Chondrocyte (in vitro differentiated cells): ENCODE data around the gene LRRC4B. TPM values are rescaled to one million over a fixed set of nuclear protein-coding genes. Genes with fewer than 3 reads are reported as not detected.
A peak's percentile ranks its signal among the peaks of the same experiment; 100 is the strongest.
"Not testable (repeated sequence)": the region's sequence is repeated elsewhere in the genome, so short reads cannot be mapped to it uniquely, and the experiment has no call there.

ENCODE experiments used
- DNase-seq: peaks from one replicate; pipeline ENCODE4 v3.0.0; 2021; ENCODE audit warnings: mixed read lengths, low spot score
- H3K27ac Mint-ChIP-seq: one replicate; pipeline ENCODE4 v1.8.0; 2021; ENCODE audit warnings: mild to moderate bottlenecking, moderate library complexity, mixed read lengths; ENCODE audit not compliant: unreplicated experiment
- H3K27me3 Mint-ChIP-seq: 2 replicates; pipeline ENCODE4 v1.8.0; 2021; ENCODE audit warnings: low read depth, mixed read lengths
- H3K36me3 Mint-ChIP-seq: 2 replicates; pipeline ENCODE4 v1.8.0; 2021; ENCODE audit warnings: low read depth, mixed read lengths
- H3K4me1 Mint-ChIP-seq: 2 replicates; pipeline ENCODE4 v1.8.0; 2021; ENCODE audit warnings: low read depth, mild to moderate bottlenecking, mixed read lengths
- H3K4me3 Mint-ChIP-seq: one replicate; pipeline ENCODE4 v1.8.0; 2021; ENCODE audit warnings: mild to moderate bottlenecking, moderate library complexity, mixed read lengths; ENCODE audit not compliant: unreplicated experiment
- H3K9me3 Mint-ChIP-seq: 2 replicates; pipeline ENCODE4 v1.8.0; 2021; ENCODE audit warnings: low read depth, mixed read lengths
- CTCF ChIP-seq: fragments of 200-600 bp; sonication (generic); IDR thresholded peaks from 2 replicates; pipeline ENCODE4 v1.5.0; 2021; ENCODE audit warnings: antibody characterized with exemption, mild to moderate bottlenecking, moderate library complexity
- long read RNA-seq: library from polyadenylated mRNA; stranded (forward); transcript quantifications from one replicate; pipeline ENCODE4 v2.0.0, GENCODE V29; 2021
- total RNA-seq: library from RNA; stranded (reverse); gene quantifications from 3 replicates; pipeline ENCODE4 v1.2.1, GENCODE V29; 2021

The LRRC4B gene, protein sequence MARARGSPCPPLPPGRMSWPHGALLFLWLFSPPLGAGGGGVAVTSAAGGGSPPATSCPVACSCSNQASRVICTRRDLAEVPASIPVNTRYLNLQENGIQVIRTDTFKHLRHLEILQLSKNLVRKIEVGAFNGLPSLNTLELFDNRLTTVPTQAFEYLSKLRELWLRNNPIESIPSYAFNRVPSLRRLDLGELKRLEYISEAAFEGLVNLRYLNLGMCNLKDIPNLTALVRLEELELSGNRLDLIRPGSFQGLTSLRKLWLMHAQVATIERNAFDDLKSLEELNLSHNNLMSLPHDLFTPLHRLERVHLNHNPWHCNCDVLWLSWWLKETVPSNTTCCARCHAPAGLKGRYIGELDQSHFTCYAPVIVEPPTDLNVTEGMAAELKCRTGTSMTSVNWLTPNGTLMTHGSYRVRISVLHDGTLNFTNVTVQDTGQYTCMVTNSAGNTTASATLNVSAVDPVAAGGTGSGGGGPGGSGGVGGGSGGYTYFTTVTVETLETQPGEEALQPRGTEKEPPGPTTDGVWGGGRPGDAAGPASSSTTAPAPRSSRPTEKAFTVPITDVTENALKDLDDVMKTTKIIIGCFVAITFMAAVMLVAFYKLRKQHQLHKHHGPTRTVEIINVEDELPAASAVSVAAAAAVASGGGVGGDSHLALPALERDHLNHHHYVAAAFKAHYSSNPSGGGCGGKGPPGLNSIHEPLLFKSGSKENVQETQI
- 0.31 to 1.2 TPM (median 0.52 TPM) in 3 replicates for total RNA-seq
- long read RNA-seq: 0 reads

DNA sequence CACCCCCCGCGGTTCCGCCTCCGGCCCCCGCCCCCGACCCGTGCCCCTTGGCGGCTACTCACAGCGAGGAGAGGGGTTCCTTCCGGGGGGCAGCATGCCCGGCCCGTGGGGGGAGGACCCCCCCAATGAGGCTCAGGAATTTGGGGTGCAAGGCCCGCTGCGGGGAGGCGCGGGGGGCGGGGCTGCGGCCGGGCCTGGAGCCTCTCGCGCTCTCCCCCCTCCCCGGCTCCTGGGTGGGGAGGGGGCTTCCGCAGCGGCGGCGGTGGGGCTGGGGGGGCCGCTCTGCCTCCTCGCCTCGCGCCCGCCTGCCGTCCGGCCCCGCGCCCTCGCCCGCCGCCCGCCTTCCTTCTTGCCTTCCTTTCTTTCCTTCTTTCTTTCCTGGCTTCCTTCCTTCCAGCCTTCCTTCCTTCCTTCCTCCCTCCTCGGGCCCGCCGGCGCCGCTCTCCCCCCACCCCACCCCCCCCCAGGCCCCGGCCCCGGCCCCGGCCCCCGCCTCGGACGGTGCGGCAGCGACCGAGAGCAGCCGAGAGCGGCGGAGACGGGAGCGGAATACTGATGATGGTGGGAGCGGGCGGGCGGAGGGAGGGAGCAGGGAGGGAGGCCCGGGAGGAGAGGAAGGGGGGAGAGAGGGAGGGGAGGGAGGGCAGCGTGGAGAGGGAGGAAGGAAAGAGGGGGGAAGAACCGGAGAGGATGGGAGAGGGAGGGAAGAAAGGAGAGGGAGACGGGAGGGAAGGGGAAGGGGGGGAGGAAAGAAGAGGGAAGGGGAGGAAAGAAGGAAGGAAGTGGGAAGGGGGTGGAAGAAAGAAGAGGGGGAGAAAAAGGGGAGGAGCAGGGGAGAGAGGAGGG lies at the start of gene LRRC4B:
LRRC4B (minus strand) TSS at position 554 of the 846 bp plus-strand sequence. CDS start 19,597 bp downstream, outside the sequence.
- no peak for DNase-seq
- no peaks in the 10 kb centered on the region for H3K36me3 Mint-ChIP-seq
- H3K4me3 Mint-ChIP-seq: no peak within 1 kb of the TSS
- H3K9me3 Mint-ChIP-seq: no peaks in the 10 kb centered on the region
- TF ChIP-seq CTCF: no peak
- no peak within 1 kb of the TSS for H3K27ac Mint-ChIP-seq
- H3K4me1 Mint-ChIP-seq: no peaks in the 10 kb centered on the region
- peaks cover 53% of the 10 kb centered on the region for H3K27me3 Mint-ChIP-seq

GRCh38 chr19:50612504-50613404 lies 44.5 kb upstream of the LRRC4B start:
- H3K36me3 Mint-ChIP-seq, H3K9me3 Mint-ChIP-seq, H3K27ac Mint-ChIP-seq, DNase-seq, H3K4me1 Mint-ChIP-seq, H3K4me3 Mint-ChIP-seq: not testable (repeated sequence)
- H3K27me3 Mint-ChIP-seq: peaks cover 11% of the 10 kb centered on the region

DNA sequence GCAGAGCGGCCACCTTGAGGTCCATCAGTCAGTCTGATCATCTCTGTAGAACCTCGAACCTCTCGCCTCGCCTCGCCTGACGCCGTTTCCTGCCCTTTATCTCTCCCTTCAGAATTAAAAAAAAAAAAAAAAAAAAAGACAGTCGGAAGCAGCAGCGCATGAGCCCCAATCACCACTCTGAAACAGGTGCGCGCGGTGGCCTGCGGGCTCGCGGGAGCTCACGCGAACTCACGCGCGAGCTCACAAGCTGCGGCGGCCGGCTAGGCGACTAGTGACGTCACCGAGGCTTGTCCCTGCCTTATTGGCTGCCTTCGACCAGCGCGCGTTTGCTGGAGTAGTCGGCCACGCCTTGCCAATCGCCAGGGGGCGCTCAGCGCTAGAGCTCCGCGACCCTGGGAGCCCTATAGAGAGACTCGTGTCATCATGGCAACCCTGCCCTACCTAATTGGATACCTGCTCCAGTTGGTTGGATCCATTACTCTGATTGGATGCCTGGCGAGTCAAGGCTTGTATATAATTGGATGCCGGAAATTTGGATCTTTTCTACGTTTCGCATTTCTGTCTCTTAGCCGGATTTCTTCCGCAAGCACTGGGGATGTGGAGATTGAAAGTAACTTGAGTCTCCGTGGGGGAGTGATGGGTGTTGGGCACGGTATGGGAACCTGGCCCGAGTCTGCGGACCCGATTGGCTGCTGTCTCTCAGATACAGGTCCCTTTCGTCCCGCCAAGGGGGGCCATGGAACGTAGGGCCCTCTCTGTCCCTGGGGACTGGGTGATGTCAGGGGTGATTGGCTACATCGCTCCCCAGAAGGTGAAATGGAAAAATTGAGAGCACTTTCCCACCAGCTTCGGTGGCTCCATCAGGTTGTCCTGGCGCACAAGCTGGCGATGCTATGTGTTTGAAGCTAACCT lies 39.9 kb upstream of the LRRC4B start:
- H3K27me3 Mint-ChIP-seq: peaks cover 29% of the 10 kb centered on the region
- H3K4me1 Mint-ChIP-seq: peaks cover 8% of the 10 kb centered on the region

GRCh38 chr19:50607388-50607787 lies 39.2 kb upstream of the LRRC4B start:
- no peak overlapping the region for H3K4me3 Mint-ChIP-seq
- H3K27me3 Mint-ChIP-seq: peaks cover 35% of the 10 kb centered on the region

More for the DNA sequence above, 39.9 kb upstream of the LRRC4B start:
- Mint-ChIP-seq H3K27ac (no peak overlapping the region), H3K9me3 (peaks cover 8% of the 10 kb centered on the region), H3K4me3 (peak overlapping the region; percentile 44), H3K36me3 (peaks cover 7% of the 10 kb centered on the region)
- peak; percentile 73 for TF ChIP-seq CTCF
- no peak for DNase-seq

More at GRCh38 chr19:50607388-50607787, 39.2 kb upstream of the LRRC4B start:
- TF ChIP-seq CTCF: no peak
- peaks cover 8% of the 10 kb centered on the region for H3K9me3 Mint-ChIP-seq
- peaks cover 7% of the 10 kb centered on the region for H3K36me3 Mint-ChIP-seq
- no peak overlapping the region for H3K27ac Mint-ChIP-seq
- H3K4me1 Mint-ChIP-seq: peaks cover 8% of the 10 kb centered on the region
- no peak for DNase-seq
